Measurements from ENCODE around the gene METTL2B.

Gene METTL2B

GRCh38 chr7:128448751-128449302 lies 27.7 kb upstream of the METTL2B start:
- TF ChIP-seq, protein P1, sequence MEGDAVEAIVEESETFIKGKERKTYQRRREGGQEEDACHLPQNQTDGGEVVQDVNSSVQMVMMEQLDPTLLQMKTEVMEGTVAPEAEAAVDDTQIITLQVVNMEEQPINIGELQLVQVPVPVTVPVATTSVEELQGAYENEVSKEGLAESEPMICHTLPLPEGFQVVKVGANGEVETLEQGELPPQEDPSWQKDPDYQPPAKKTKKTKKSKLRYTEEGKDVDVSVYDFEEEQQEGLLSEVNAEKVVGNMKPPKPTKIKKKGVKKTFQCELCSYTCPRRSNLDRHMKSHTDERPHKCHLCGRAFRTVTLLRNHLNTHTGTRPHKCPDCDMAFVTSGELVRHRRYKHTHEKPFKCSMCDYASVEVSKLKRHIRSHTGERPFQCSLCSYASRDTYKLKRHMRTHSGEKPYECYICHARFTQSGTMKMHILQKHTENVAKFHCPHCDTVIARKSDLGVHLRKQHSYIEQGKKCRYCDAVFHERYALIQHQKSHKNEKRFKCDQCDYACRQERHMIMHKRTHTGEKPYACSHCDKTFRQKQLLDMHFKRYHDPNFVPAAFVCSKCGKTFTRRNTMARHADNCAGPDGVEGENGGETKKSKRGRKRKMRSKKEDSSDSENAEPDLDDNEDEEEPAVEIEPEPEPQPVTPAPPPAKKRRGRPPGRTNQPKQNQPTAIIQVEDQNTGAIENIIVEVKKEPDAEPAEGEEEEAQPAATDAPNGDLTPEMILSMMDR (conservative IDR thresholded peaks at IDR 0.05): no peak
- TF ChIP-seq ZFX (IDR thresholded peaks at IDR 0.05): no peak
- peak overlapping the region; percentile 42 for H3K27ac ChIP-seq

DNA sequence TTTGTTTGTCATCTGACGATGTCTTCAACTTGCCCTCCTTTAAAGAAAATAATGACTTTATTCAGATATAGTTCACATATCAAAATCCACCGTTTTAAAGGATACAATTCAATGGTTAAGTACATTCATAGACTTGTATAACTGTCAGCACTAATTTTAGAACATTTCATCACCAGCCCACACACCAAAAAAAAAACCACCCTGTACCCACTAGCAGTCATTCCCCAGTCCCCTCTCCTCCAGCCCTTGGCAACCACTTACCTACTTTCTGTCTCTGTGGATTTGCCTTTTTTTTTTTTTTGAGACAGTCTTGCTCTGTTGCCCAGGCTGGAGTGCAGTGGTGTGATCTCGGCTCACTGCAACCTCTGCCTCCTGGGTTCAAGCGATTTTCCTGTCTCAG lies 26.1 kb upstream of the METTL2B start:
- H3K27ac ChIP-seq: no peak overlapping the region
- TF ChIP-seq ZFX (IDR thresholded peaks at IDR 0.05): no peak
- TF ChIP-seq, protein P1 (conservative IDR thresholded peaks at IDR 0.05): no peak

DNA sequence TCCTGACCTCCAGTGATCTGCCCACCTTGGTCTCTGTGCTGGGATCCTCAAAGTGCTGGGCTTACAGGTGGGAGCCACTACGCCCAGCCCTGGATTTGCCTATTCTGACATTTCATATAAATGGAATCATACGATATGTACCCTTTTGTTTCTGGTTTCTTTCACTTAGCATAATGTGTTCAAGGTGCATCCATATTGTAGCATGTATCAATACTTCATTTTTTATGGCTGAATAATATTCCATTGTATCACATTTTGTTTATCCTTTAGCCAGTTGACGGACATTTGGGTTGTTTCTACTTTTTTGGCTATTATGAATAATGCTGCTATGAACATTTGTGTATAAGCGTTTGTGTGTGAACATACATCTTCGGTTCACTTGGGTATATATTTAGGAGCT lies 25.6 kb upstream of the METTL2B start:
- H3K27ac ChIP-seq: no peak overlapping the region
- TF ChIP-seq ZFX (IDR thresholded peaks at IDR 0.05): no peak
- TF ChIP-seq, protein P1 (conservative IDR thresholded peaks at IDR 0.05): no peak

DNA sequence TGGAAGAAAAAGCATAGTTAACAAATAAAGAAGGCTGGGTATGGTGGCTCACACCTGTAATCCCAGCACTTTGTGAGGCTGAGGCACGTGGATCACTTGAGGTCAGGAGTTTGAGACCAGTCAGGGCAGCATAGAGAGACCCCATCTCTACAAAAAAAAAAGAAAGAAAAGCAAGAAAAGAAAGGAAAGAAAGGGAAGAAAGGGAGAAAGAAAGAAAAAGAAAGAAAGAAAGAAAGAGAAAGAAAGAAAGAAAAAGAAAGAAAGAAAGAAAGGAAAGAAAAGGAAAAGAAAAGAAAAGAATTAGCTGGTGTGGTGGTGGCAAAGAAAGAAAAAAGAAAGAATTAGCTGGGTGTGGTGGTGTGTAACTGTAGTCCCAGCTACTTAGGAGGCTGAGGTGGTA lies 24.0 kb upstream of the METTL2B start:
- TF ChIP-seq ZFX (IDR thresholded peaks at IDR 0.05): no peak
- TF ChIP-seq, protein P1 (conservative IDR thresholded peaks at IDR 0.05): no peak
- no peak overlapping the region for H3K27ac ChIP-seq

- TF ChIP-seq, protein P1 (conservative IDR thresholded peaks at IDR 0.05): no peak
- TF ChIP-seq ZFX (IDR thresholded peaks at IDR 0.05): no peak
- H3K27ac ChIP-seq: peak overlapping the region; percentile 96; the same call in 1 of the 2 replicates
Measured at GRCh38 chr7:128453836-128454804, 22.4 kb upstream of the METTL2B start.

DNA sequence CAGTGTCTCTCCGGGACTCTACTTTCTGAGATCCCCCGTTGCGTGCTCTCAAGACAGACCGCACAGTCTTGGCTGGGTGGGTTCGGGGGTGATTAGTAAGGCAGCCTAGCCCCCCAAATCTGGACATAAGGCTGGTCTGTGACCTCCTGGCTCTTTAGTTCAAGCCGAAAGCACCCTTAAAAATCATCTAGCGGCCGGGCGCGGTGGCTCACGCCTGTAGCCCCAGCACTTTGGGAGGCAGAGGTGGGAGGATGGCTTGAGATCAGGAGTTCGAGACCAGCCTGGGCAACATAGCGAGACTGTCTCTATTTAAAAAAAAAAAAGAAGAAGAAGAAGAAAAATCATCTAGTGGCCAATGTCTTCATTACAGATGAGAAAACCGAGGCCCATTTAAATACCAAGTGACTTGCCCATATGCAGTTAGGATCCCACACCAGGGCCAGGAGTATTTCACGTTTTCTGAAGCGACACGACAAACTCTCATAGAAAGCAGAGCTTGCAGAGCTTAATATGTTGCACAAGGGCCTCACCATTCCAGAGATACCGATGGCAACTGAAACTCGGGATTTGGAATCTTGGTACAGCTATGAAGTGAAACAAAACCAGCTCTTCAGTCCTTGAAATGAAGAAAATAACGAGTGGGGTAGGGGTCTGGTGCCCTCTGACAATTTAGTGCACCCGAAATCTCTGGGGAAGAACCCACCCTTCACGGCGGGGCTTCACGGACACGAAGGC lies 21.6 kb upstream of the METTL2B start:
- H3K27ac ChIP-seq: peak overlapping the region; percentile 96
- TF ChIP-seq, protein P1 (conservative IDR thresholded peaks at IDR 0.05): no peak; the same call in 1 of the 2 replicates
- no peak; the same call in 1 of the 2 replicates for TF ChIP-seq ZFX (IDR thresholded peaks at IDR 0.05)
